Mesenchymal stem cell (in vitro differentiated cells and primary cell): ENCODE measurements around the gene OR2V1.

Source experiments
- DNase-seq: peaks from one replicate; pipeline ENCODE4 v3.0.0-alpha.2; 2013
- H2AFZ ChIP-seq: one replicate; pipeline ENCODE4 v1.6.1; 2013; ENCODE audit warnings: low read depth, mild to moderate bottlenecking, control low read depth, inconsistent platforms, low read length, moderate library complexity
- H2AK5ac ChIP-seq: 2 replicates; pipeline ENCODE4 v1.6.1; 2013; ENCODE audit warnings: low read length, moderate library complexity, mild to moderate bottlenecking, inconsistent platforms; ENCODE audit not compliant: severe bottlenecking
- H2BK120ac ChIP-seq: one replicate; pipeline ENCODE4 v1.6.1; 2013; ENCODE audit warnings: low read depth, mild to moderate bottlenecking, inconsistent platforms, low read length, moderate library complexity
- H2BK12ac ChIP-seq, 2 experiments: one replicate each; pipeline ENCODE4 v1.6.1; 2013; ENCODE audit warnings: inconsistent platforms in 2 of 2, low read length in 2 of 2, mild to moderate bottlenecking in 2 of 2, moderate library complexity in 2 of 2, control low read depth in 1 of 2
- H2BK15ac ChIP-seq: one replicate; pipeline ENCODE4 v1.6.1; 2013; ENCODE audit warnings: mild to moderate bottlenecking, low read depth, inconsistent platforms; ENCODE audit not compliant: poor library complexity, severe bottlenecking
- H2BK5ac ChIP-seq: 2 replicates; pipeline ENCODE4 v1.6.1; 2013; ENCODE audit warnings: low read depth, mild to moderate bottlenecking, low read length, control low read depth, inconsistent platforms; ENCODE audit not compliant: poor library complexity, severe bottlenecking
- H3K14ac ChIP-seq, 2 experiments: one replicate each; pipeline ENCODE4 v1.6.1; 2013; ENCODE audit warnings: inconsistent platforms in 2 of 2, low read length in 2 of 2, control low read depth in 1 of 2, mild to moderate bottlenecking in 1 of 2, moderate library complexity in 1 of 2
- H3K18ac ChIP-seq, 2 experiments: one replicate each; pipeline ENCODE4 v1.6.1; 2013; ENCODE audit warnings: inconsistent platforms in 2 of 2, low read length in 2 of 2, control low read depth in 1 of 2, low read depth in 1 of 2, mild to moderate bottlenecking in 1 of 2
- H3K23ac ChIP-seq, 2 experiments: one replicate each; pipeline ENCODE4 v1.6.1; 2013; ENCODE audit warnings: inconsistent platforms in 2 of 2, low read length in 2 of 2, mild to moderate bottlenecking in 2 of 2, moderate library complexity in 2 of 2, control low read depth in 1 of 2
- H3K27ac ChIP-seq: 2 replicates; pipeline ENCODE4 v1.5.1; 2013; ENCODE audit warnings: mild to moderate bottlenecking, moderate library complexity, low read length, control low read depth, inconsistent platforms; ENCODE audit not compliant: poor library complexity, severe bottlenecking
- H3K27me3 ChIP-seq, 2 experiments: 2 replicates each; pipeline versions ENCODE4 v1.6.1 to v1.7.0; 2013; ENCODE audit warnings: low read length in 2 of 2, mild to moderate bottlenecking in 2 of 2, moderate library complexity in 2 of 2, control low read depth in 1 of 2, inconsistent platforms in 1 of 2; ENCODE audit not compliant: control insufficient read depth in 1 of 2, insufficient read depth in 1 of 2
- H3K36me3 ChIP-seq, 2 experiments: 2 replicates each; pipeline versions ENCODE4 v1.6.1 to v1.7.0; 2013; ENCODE audit warnings: low read length in 2 of 2, control low read depth in 1 of 2, inconsistent platforms in 1 of 2, low read depth in 1 of 2, mild to moderate bottlenecking in 1 of 2; ENCODE audit not compliant: insufficient read depth in 2 of 2, control insufficient read depth in 1 of 2
- H3K4ac ChIP-seq, 2 experiments: one replicate each; pipeline ENCODE4 v1.6.1; 2013; ENCODE audit warnings: inconsistent platforms in 2 of 2, low read length in 2 of 2, mild to moderate bottlenecking in 2 of 2, moderate library complexity in 2 of 2, control low read depth in 1 of 2, low read depth in 1 of 2
- H3K4me1 ChIP-seq: 2 replicates; pipeline ENCODE4 v1.6.1; 2013; ENCODE audit warnings: low read depth, low read length, control low read depth; ENCODE audit not compliant: control insufficient read depth, insufficient read depth
- H3K4me2 ChIP-seq: 2 replicates; pipeline ENCODE4 v1.6.1; 2013; ENCODE audit warnings: low read length, mild to moderate bottlenecking, inconsistent platforms; ENCODE audit not compliant: poor library complexity, severe bottlenecking
- H3K4me3 ChIP-seq, 2 experiments: 2 replicates each; pipeline versions ENCODE4 v1.5.1 to v1.7.0; 2013; ENCODE audit warnings: low read length in 2 of 2, mild to moderate bottlenecking in 2 of 2, control low read depth in 1 of 2, low read depth in 1 of 2; ENCODE audit not compliant: insufficient read depth in 1 of 2
- H3K79me1 ChIP-seq: replicated peaks from 2 replicates; pipeline ENCODE4 v1.6.1; 2013; ENCODE audit warnings: mild to moderate bottlenecking, control low read depth, low read length, inconsistent platforms; ENCODE audit not compliant: poor library complexity, severe bottlenecking
- H3K9ac ChIP-seq: 2 replicates; pipeline ENCODE4 v1.7.0; 2013; ENCODE audit warnings: mild to moderate bottlenecking, low read length, moderate library complexity
- H3K9me3 ChIP-seq: 2 replicates; pipeline ENCODE4 v1.7.0; 2013; ENCODE audit warnings: mild to moderate bottlenecking, low read length; ENCODE audit not compliant: control insufficient read depth
- H4K8ac ChIP-seq: one replicate; pipeline ENCODE4 v1.6.1; 2013; ENCODE audit warnings: inconsistent platforms, mild to moderate bottlenecking, low read length, moderate library complexity
- H4K91ac ChIP-seq: one replicate; pipeline ENCODE4 v1.6.1; 2013; ENCODE audit warnings: mild to moderate bottlenecking, low read length, inconsistent platforms

The OR2V1 gene

GRCh38 chr5:181076920-181077319 is 54.0 kb downstream of the OR2V1 start:
- Histone ChIP-seq H3K9ac (no peak overlapping the region), H3K27ac (no peak overlapping the region), H4K91ac (no peak overlapping the region), H3K27me3 (no peaks in the 10 kb centered on the region), H3K4me2 (no peak overlapping the region), H2AK5ac (no peak overlapping the region), H2BK12ac (no peak overlapping the region), H2BK15ac (no peak overlapping the region), H2BK5ac (no peak overlapping the region), H3K79me1 (no peaks in the 10 kb centered on the region), H3K23ac (no peak overlapping the region), H3K36me3 (no peaks in the 10 kb centered on the region), H3K4me1 (no peaks in the 10 kb centered on the region), H3K4ac (no peak overlapping the region), H3K14ac (no peak overlapping the region), H2AFZ (no peak overlapping the region), H3K9me3 (peaks cover 10% of the 10 kb centered on the region), H4K8ac (no peak overlapping the region), H3K4me3 (no peak overlapping the region), H3K18ac (no peak overlapping the region), H2BK120ac (no peak overlapping the region)
- DNase-seq: no peak
